Liver (tissue), 9 donors: ENCODE measurements around the gene CYP2W1. TPM values are rescaled to one million over a fixed set of nuclear protein-coding genes. Genes with fewer than 3 reads are reported as not detected.

ENCODE experiments used
- DNase-seq: peaks from one replicate; pipeline ENCODE4 v3.0.0-alpha.2; 2017; ENCODE audit warnings: low spot score
- H3K27ac ChIP-seq, 2 donors: one replicate each; pipeline ENCODE4 v1.7.0; 2013; ENCODE audit warnings: inconsistent platforms in 2 of 2, low read length in 2 of 2, control low read depth in 1 of 2, low read depth in 1 of 2, mild to moderate bottlenecking in 1 of 2
- H3K27me3 ChIP-seq, 4 donors: one replicate each; pipeline versions ENCODE4 v1.6.1 to v1.7.0; 2013; ENCODE audit warnings: low read length in 3 of 4, inconsistent platforms in 1 of 4, mild to moderate bottlenecking in 1 of 4, moderate library complexity in 1 of 4; ENCODE audit not compliant: control insufficient read depth in 4 of 4, insufficient read depth in 4 of 4
- H3K36me3 ChIP-seq, 4 donors: one replicate each; pipeline versions ENCODE4 v1.6.1 to v1.7.0; 2013; ENCODE audit warnings: low read length in 3 of 4, mild to moderate bottlenecking in 3 of 4, low read depth in 1 of 4, moderate library complexity in 1 of 4; ENCODE audit not compliant: control insufficient read depth in 4 of 4, insufficient read depth in 3 of 4
- H3K4me1 ChIP-seq, 4 donors: one replicate each; pipeline versions ENCODE4 v1.6.1 to v1.7.0; 2013; ENCODE audit warnings: low read length in 3 of 4, mild to moderate bottlenecking in 3 of 4, moderate library complexity in 1 of 4; ENCODE audit not compliant: control insufficient read depth in 4 of 4, insufficient read depth in 4 of 4
- H3K4me3 ChIP-seq, 3 donors: one replicate each; pipeline versions ENCODE4 v1.6.1 to v1.7.0; 2013; ENCODE audit warnings: low read length in 3 of 3, control low read depth in 1 of 3, low read depth in 1 of 3, mild to moderate bottlenecking in 1 of 3
- H3K9ac ChIP-seq, 2 donors: one replicate each; pipeline ENCODE4 v1.7.0; 2013; ENCODE audit warnings: low read length in 2 of 2, mild to moderate bottlenecking in 2 of 2, moderate library complexity in 2 of 2, control low read depth in 1 of 2, low read depth in 1 of 2
- H3K9me3 ChIP-seq, 4 donors: one replicate each; pipeline versions ENCODE4 v1.6.1 to v1.7.0; 2013; ENCODE audit warnings: low read length in 3 of 4; ENCODE audit not compliant: control insufficient read depth in 4 of 4
- EGR1 ChIP-seq, 2 donors: IDR thresholded peaks; 2 replicates each; pipeline ENCODE4 v1.6.1; 2016 to 2018; ENCODE audit warnings: antibody characterized with exemption in 2 of 2, low read depth in 2 of 2
- FOXA1 ChIP-seq: IDR thresholded peaks from 2 replicates; pipeline ENCODE4 v1.6.1; 2016; ENCODE audit warnings: antibody characterized with exemption
- FOXA2 ChIP-seq: IDR thresholded peaks from 2 replicates; pipeline ENCODE4 v1.6.1; 2016; ENCODE audit warnings: antibody characterized with exemption
- GABPA ChIP-seq, 2 donors: IDR thresholded peaks in 1 of 2; conservative IDR thresholded peaks in 1 of 2; 2 replicates each; pipeline ENCODE4 v1.6.1; 2016; ENCODE audit warnings: antibody characterized with exemption in 2 of 2, mild to moderate bottlenecking in 1 of 2, moderate library complexity in 1 of 2
- HNF4A ChIP-seq, 2 donors: conservative IDR thresholded peaks; 2 replicates each; pipeline ENCODE4 v1.6.1; 2016; ENCODE audit warnings: antibody characterized with exemption in 2 of 2, mild to moderate bottlenecking in 2 of 2
- JUND ChIP-seq, 2 donors: IDR thresholded peaks; 2 replicates each; pipeline ENCODE4 v1.6.1; 2016; ENCODE audit warnings: antibody characterized with exemption in 2 of 2
- NR2F2 ChIP-seq: IDR thresholded peaks from 2 replicates; pipeline ENCODE4 v1.6.1; 2016; ENCODE audit warnings: antibody characterized with exemption
- RAD21 ChIP-seq, 2 donors: IDR thresholded peaks; 2 replicates each; pipeline ENCODE4 v1.6.1; 2016; ENCODE audit warnings: antibody characterized with exemption in 2 of 2, mild to moderate bottlenecking in 2 of 2
- RXRA ChIP-seq, 2 donors: IDR thresholded peaks; 2 replicates each; pipeline ENCODE4 v1.6.1; 2017 to 2018; ENCODE audit warnings: antibody characterized with exemption in 2 of 2, mild to moderate bottlenecking in 1 of 2
- SP1 ChIP-seq: IDR thresholded peaks from 2 replicates; pipeline ENCODE4 v1.6.1; 2018; ENCODE audit warnings: antibody characterized with exemption, mild to moderate bottlenecking
- TAF1 ChIP-seq: conservative IDR thresholded peaks from 2 replicates; pipeline ENCODE4 v1.6.1; 2016; ENCODE audit warnings: antibody characterized with exemption, mild to moderate bottlenecking
- WGBS: extraction: QIAGEN DNeasy Blood & Tissue Kit; methylation state at CpG from one replicate; pipeline ENCODE4 v1.1.7; 2013; 5-methylcytosine and 5-hydroxymethylcytosine counted together
- polyA plus RNA-seq, 2 donors: library from polyadenylated mRNA; stranded (reverse) in 1 of 2; unstranded in 1 of 2; fragments of 200-250 nt in 1 of 2; fragments of >200 nt in 1 of 2; fragmentation: Nextera tagmentation in 1 of 2; extraction: Ambion mirVana in 1 of 2; gene quantifications; one replicate each; pipeline versions ENCODE4 v1.2.1 to v1.2.3, GENCODE V29; 2013 to 2015
- total RNA-seq, 2 donors: library from RNA; depleted of rRNA; stranded (reverse); fragments of >200 nt; gene quantifications; one replicate each; pipeline ENCODE4 v1.2.3, GENCODE V29; 2014
- TF ChIP-seq, protein P1 (sequence below): IDR thresholded peaks from 2 replicates; pipeline ENCODE4 v1.6.1; 2016; ENCODE audit warnings: antibody characterized with exemption
- TF ChIP-seq, protein P2 (sequence below): fragments of 150-350 bp; IDR thresholded peaks from 2 replicates; pipeline ENCODE4 v1.5.1; 2017; ENCODE audit warnings: improper control_type of control experiment, low read depth, low read length; ENCODE audit not compliant: missing input control
- TF ChIP-seq, protein P3 (sequence below): IDR thresholded peaks from 2 replicates; pipeline ENCODE4 v1.6.1; 2016; ENCODE audit warnings: antibody characterized with exemption, mild to moderate bottlenecking
- TF ChIP-seq, protein P4 (sequence below): IDR thresholded peaks from 2 replicates; pipeline ENCODE4 v1.6.1; 2016; ENCODE audit warnings: antibody characterized with exemption
- donor health status: healthy.
- donor health status: healthy.
- donor health status: healthy.
- donor health status: healthy.
- donor health status: healthy.

Gene CYP2W1
- total and polyA plus RNA-seq, 4 donors, result 0.28 TPM; not detected in 3

DNA sequence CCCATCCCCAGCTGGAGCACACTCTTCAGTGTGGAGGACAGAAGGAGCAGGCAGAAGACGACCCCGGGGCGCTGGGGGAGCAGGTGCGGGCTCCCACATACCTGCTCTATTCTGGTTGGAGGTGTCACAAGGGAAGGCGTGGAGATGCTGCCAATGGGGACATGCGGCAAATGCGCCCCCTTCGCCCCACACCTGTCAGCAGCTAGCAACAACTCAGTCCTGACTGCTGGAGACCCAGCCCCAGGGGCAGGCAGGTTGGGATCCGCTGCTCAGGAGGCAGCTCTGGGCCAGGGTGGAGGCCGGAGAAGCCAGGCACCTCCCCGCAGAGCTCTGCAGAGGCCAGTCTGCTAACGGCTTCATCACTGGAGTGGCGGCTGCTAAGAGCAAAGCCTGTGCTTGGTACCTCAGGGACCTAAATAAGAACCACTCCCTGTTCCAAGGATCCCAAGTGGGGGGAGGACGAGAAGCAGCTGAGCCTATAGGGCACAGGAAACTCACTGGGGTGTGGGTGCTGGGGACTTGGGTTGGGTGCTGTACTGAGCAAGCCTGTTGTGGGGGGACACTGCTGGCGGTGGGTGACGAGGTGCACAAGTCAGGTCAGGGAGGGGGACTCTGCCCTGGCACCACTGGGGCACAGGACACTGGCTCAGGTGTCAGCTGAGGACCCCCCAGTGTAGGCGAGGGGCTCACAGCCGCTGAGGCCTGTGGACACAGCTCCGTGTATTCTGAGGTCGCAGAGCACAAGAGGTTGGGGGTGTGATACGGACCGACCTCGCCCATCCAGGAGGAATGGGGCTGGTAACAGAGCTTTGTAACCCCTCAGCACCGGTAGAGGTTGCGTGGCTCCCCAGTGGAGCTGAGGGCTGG is 42.1 kb downstream of the CYP2W1 start:
- no peak overlapping the region for H3K9ac ChIP-seq
- no peak overlapping the region for H3K27ac ChIP-seq
- no peaks in the 10 kb centered on the region for H3K9me3 ChIP-seq
- peaks cover 0 to 9% (median 6%) of the 10 kb centered on the region in 4 donors for H3K4me1 ChIP-seq
- 96% methylated on average over 25 of the region's 25 CpGs for WGBS
- no peak overlapping the region for H3K4me3 ChIP-seq
- TF ChIP-seq JUND (IDR thresholded peaks at IDR 0.05) (no peak), GABPA (IDR thresholded peaks at IDR 0.05 in 1 of 2, conservative IDR thresholded peaks at IDR 0.05 in 1 of 2) (no peak), FOXA1 (no peak), SP1 (no peak), HNF4A (conservative IDR thresholded peaks at IDR 0.05) (no peak), TAF1 (no peak), NR2F2 (no peak), FOXA2 (no peak), EGR1 (IDR thresholded peaks at IDR 0.05; ENCODE audit: low read depth in 2 of 2) (no peak), RAD21 (IDR thresholded peaks at IDR 0.05) (no peak), RXRA (IDR thresholded peaks at IDR 0.05) (no peak)
- TF ChIP-seq, protein P1, sequence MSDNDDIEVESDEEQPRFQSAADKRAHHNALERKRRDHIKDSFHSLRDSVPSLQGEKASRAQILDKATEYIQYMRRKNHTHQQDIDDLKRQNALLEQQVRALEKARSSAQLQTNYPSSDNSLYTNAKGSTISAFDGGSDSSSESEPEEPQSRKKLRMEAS, result no peak
- TF ChIP-seq, protein P2, sequence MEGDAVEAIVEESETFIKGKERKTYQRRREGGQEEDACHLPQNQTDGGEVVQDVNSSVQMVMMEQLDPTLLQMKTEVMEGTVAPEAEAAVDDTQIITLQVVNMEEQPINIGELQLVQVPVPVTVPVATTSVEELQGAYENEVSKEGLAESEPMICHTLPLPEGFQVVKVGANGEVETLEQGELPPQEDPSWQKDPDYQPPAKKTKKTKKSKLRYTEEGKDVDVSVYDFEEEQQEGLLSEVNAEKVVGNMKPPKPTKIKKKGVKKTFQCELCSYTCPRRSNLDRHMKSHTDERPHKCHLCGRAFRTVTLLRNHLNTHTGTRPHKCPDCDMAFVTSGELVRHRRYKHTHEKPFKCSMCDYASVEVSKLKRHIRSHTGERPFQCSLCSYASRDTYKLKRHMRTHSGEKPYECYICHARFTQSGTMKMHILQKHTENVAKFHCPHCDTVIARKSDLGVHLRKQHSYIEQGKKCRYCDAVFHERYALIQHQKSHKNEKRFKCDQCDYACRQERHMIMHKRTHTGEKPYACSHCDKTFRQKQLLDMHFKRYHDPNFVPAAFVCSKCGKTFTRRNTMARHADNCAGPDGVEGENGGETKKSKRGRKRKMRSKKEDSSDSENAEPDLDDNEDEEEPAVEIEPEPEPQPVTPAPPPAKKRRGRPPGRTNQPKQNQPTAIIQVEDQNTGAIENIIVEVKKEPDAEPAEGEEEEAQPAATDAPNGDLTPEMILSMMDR, result no peak
- TF ChIP-seq, protein P3, sequence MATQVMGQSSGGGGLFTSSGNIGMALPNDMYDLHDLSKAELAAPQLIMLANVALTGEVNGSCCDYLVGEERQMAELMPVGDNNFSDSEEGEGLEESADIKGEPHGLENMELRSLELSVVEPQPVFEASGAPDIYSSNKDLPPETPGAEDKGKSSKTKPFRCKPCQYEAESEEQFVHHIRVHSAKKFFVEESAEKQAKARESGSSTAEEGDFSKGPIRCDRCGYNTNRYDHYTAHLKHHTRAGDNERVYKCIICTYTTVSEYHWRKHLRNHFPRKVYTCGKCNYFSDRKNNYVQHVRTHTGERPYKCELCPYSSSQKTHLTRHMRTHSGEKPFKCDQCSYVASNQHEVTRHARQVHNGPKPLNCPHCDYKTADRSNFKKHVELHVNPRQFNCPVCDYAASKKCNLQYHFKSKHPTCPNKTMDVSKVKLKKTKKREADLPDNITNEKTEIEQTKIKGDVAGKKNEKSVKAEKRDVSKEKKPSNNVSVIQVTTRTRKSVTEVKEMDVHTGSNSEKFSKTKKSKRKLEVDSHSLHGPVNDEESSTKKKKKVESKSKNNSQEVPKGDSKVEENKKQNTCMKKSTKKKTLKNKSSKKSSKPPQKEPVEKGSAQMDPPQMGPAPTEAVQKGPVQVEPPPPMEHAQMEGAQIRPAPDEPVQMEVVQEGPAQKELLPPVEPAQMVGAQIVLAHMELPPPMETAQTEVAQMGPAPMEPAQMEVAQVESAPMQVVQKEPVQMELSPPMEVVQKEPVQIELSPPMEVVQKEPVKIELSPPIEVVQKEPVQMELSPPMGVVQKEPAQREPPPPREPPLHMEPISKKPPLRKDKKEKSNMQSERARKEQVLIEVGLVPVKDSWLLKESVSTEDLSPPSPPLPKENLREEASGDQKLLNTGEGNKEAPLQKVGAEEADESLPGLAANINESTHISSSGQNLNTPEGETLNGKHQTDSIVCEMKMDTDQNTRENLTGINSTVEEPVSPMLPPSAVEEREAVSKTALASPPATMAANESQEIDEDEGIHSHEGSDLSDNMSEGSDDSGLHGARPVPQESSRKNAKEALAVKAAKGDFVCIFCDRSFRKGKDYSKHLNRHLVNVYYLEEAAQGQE, result no peak
- TF ChIP-seq, protein P4, sequence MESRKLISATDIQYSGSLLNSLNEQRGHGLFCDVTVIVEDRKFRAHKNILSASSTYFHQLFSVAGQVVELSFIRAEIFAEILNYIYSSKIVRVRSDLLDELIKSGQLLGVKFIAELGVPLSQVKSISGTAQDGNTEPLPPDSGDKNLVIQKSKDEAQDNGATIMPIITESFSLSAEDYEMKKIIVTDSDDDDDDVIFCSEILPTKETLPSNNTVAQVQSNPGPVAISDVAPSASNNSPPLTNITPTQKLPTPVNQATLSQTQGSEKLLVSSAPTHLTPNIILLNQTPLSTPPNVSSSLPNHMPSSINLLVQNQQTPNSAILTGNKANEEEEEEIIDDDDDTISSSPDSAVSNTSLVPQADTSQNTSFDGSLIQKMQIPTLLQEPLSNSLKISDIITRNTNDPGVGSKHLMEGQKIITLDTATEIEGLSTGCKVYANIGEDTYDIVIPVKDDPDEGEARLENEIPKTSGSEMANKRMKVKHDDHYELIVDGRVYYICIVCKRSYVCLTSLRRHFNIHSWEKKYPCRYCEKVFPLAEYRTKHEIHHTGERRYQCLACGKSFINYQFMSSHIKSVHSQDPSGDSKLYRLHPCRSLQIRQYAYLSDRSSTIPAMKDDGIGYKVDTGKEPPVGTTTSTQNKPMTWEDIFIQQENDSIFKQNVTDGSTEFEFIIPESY, result no peak
- H3K27me3 ChIP-seq, result no peaks in the 10 kb centered on the region
- peaks cover 0 to 5% (median 0%) of the 10 kb centered on the region in 4 donors for H3K36me3 ChIP-seq
- no peak for DNase-seq
